ENCODE results near the gene ADAM10.
"Not testable (repeated sequence)": the region's sequence is repeated elsewhere in the genome, so short reads cannot be mapped to it uniquely, and the experiment has no call there.

ADAM10 gene

GRCh38 chr15:58676766-58677165 is 72.7 kb downstream of the ADAM10 start:
- no peak for DNase-seq (ENCODE audit: low read depth)

- DNase-seq (ENCODE audit: low read depth): no peak
Measured at GRCh38 chr15:58671186-58671585, 78.3 kb downstream of the ADAM10 start.

- no peak for DNase-seq (ENCODE audit: low read depth)
Measured at GRCh38 chr15:58669108-58669507, 80.4 kb downstream of the ADAM10 start.

GRCh38 chr15:58666957-58667356 is 82.5 kb downstream of the ADAM10 start:
- no peak for DNase-seq (ENCODE audit: low read depth)

- DNase-seq (ENCODE audit: low read depth): no peak
Measured at GRCh38 chr15:58665672-58666071, 83.8 kb downstream of the ADAM10 start.

GRCh38 chr15:58650102-58650501 is 99.4 kb downstream of the ADAM10 start:
- no peak for DNase-seq (ENCODE audit: low read depth)

GRCh38 chr15:58649175-58649574 is 100.3 kb downstream of the ADAM10 start:
- no peak for DNase-seq (ENCODE audit: low read depth)

- no peak for DNase-seq (ENCODE audit: low read depth)
Measured at GRCh38 chr15:58643996-58644395, 105.5 kb downstream of the ADAM10 start.

GRCh38 chr15:58641660-58642059 is 107.8 kb downstream of the ADAM10 start:
- DNase-seq (ENCODE audit: low read depth): no peak

- no peak for DNase-seq (ENCODE audit: low read depth)
Measured at GRCh38 chr15:58639992-58640391, 109.5 kb downstream of the ADAM10 start.

- DNase-seq (ENCODE audit: low read depth): no peak
Measured at GRCh38 chr15:58639002-58639756, 110.3 kb downstream of the ADAM10 start.

GRCh38 chr15:58632789-58633188 is 116.7 kb downstream of the ADAM10 start:
- no peak for DNase-seq (ENCODE audit: low read depth)

- no peak for DNase-seq (ENCODE audit: low read depth)
Measured at GRCh38 chr15:58631319-58631718, 118.2 kb downstream of the ADAM10 start.

- no peak for DNase-seq (ENCODE audit: low read depth)
Measured at GRCh38 chr15:58629625-58630024, 119.9 kb downstream of the ADAM10 start.

- DNase-seq (ENCODE audit: low read depth): no peak
Measured at GRCh38 chr15:58628206-58628947, 121.1 kb downstream of the ADAM10 start.

- DNase-seq (ENCODE audit: low read depth): no peak
Measured at GRCh38 chr15:58627701-58628100, 121.8 kb downstream of the ADAM10 start.

- no peak for DNase-seq (ENCODE audit: low read depth)
Measured at GRCh38 chr15:58627046-58627445, 122.5 kb downstream of the ADAM10 start.

- no peak for DNase-seq (ENCODE audit: low read depth)
Measured at GRCh38 chr15:58626378-58626777, 123.1 kb downstream of the ADAM10 start.

GRCh38 chr15:58622877-58623276 is 126.6 kb downstream of the ADAM10 start:
- DNase-seq (ENCODE audit: low read depth): no peak

GRCh38 chr15:58620268-58620667 is 129.2 kb downstream of the ADAM10 start:
- DNase-seq (ENCODE audit: low read depth): not testable (repeated sequence)

GRCh38 chr15:58616171-58616570 is 133.3 kb downstream of the ADAM10 start:
- no peak for DNase-seq (ENCODE audit: low read depth)

- DNase-seq (ENCODE audit: low read depth): no peak
Measured at GRCh38 chr15:58611731-58612676, 137.5 kb downstream of the ADAM10 start.

All from stimulated activated CD8-positive, alpha-beta memory T cell treated with anti-CD3 and anti-CD28 coated beads, Interleukin-12 subunit alpha, Interleukin-12 subunit beta, amount 100 ng/mL, for 1 hour (primary cell).